A673 (cell line): ENCODE results near the gene NAA15. TPM values are rescaled to one million over a fixed set of nuclear protein-coding genes. Genes with fewer than 3 reads are reported as not detected.
A peak's percentile ranks its signal among the peaks of the same experiment; 100 is the strongest.
"Not testable (repeated sequence)": the region's sequence is repeated elsewhere in the genome, so short reads cannot be mapped to it uniquely, and the experiment has no call there.

ENCODE experiments used
- BruUV-seq: library from RNA; stranded (reverse); fragments of 400-500 nt; replicated peaks from 2 replicates; lab custom pipeline; 2021; lab: Mats Ljungman, UMichigan
- CTCF ChIA-PET: fragments of 300-600 bp; sonication (Branson Sonifier 250); formaldehyde crosslinking; loops from one replicate; lab custom pipeline; 2022; ENCODE audit warnings: antibody characterized with exemption; lab: Charles Lee
- POLR2A ChIA-PET: fragments of 300-600 bp; sonication (Branson Sonifier 250); formaldehyde crosslinking; loops from one replicate; lab custom pipeline; 2022; ENCODE audit warnings: antibody characterized with exemption; ENCODE audit not compliant: low non-redundant PET; lab: Charles Lee
- DNase-seq: peaks from one replicate; pipeline ENCODE4 v3.0.0-alpha.2; 2015; ENCODE audit warnings: low spot score
- H3K27ac ChIP-seq: fragments of 200-600 bp; sonication (generic); 2 replicates; pipeline ENCODE4 v1.5.1; 2016; ENCODE audit warnings: mixed run types, low read depth, mild to moderate bottlenecking, mixed read lengths, antibody characterized with exemption, low read length; ENCODE audit not compliant: poor library complexity, severe bottlenecking
- H3K27me3 ChIP-seq: fragments of 200-600 bp; sonication (generic); replicated peaks from 2 replicates; pipeline ENCODE4 v1.6.1; 2017; ENCODE audit warnings: mixed run types, low read depth, mild to moderate bottlenecking, mixed read lengths, antibody characterized with exemption, low read length; ENCODE audit not compliant: insufficient read depth, poor library complexity
- H3K36me3 ChIP-seq: fragments of 200-600 bp; sonication (generic); 2 replicates; pipeline ENCODE4 v1.6.1; 2016; ENCODE audit warnings: mixed run types, mild to moderate bottlenecking, mixed read lengths, antibody characterized with exemption, low read length; ENCODE audit not compliant: insufficient read depth, poor library complexity, severe bottlenecking
- H3K4me1 ChIP-seq: fragments of 200-600 bp; sonication (generic); 2 replicates; pipeline ENCODE4 v1.6.1; 2017; ENCODE audit warnings: mixed run types, mild to moderate bottlenecking, mixed read lengths, antibody characterized with exemption, low read length; ENCODE audit not compliant: insufficient read depth, poor library complexity, severe bottlenecking
- H3K4me3 ChIP-seq: fragments of 200-600 bp; sonication (generic); 2 replicates; pipeline ENCODE4 v1.5.1; 2016; ENCODE audit warnings: low read depth, mixed run types, mild to moderate bottlenecking, mixed read lengths, low read length; ENCODE audit not compliant: poor library complexity, severe bottlenecking
- H3K9me3 ChIP-seq: fragments of 200-600 bp; sonication (generic); 2 replicates; pipeline ENCODE4 v1.6.1; 2016; ENCODE audit warnings: mixed run types, low read depth, mild to moderate bottlenecking, mixed read lengths, antibody characterized with exemption, low read length; ENCODE audit not compliant: poor library complexity, severe bottlenecking
- CTCF ChIP-seq: fragments of 300-800, 200-600 bp; sonication (generic); conservative IDR thresholded peaks from 2 replicates; pipeline ENCODE4 v1.5.1; 2017; ENCODE audit warnings: low read depth, mild to moderate bottlenecking, antibody characterized with exemption, low read length, moderate library complexity, mixed read lengths
- EZH2 ChIP-seq: fragments of 200-600 bp; sonication (generic); IDR thresholded peaks from 2 replicates; pipeline ENCODE4 v1.6.1; 2017; ENCODE audit warnings: borderline replicate concordance, low read depth, mild to moderate bottlenecking, mixed read lengths, antibody characterized with exemption, low read length; ENCODE audit not compliant: poor library complexity, severe bottlenecking
- intact Hi-C: fragments of 100-400 bp; cut with micrococcal nuclease; formaldehyde crosslinking; loops from one replicate; pipeline ENCODE4 v1.10.0; 2022; ENCODE audit not compliant: unreplicated experiment
- total RNA-seq: library from RNA; stranded (reverse); gene quantifications from 2 replicates; pipeline ENCODE4 v1.2.3, GENCODE V29; 2021

Gene NAA15
- total RNA-seq, 1 experiment from 2014 or later, result 123 TPM

GRCh38 chr4:139304920-139305319 lies 3.6 kb downstream of the NAA15 start:
- Histone ChIP-seq H3K27me3 (no peaks in the 10 kb centered on the region), H3K9me3 (peaks cover 11% of the 10 kb centered on the region), H3K4me1 (no peaks in the 10 kb centered on the region), H3K4me3 (no peak overlapping the region), H3K36me3 (peaks cover 35% of the 10 kb centered on the region), H3K27ac (no peak overlapping the region)
- no TSS peak for BruUV-seq
- DNase-seq, result no peak
- intact Hi-C loops, result loop anchor here (5.0 kb wide), 1 partner anchor 223 kb away; no protein-coding TSS in a partner anchor
- ChIA-PET CTCF (no interaction called here), POLR2A (no interaction called here)
- no peak for TF ChIP-seq EZH2
- TF ChIP-seq CTCF, result no peak

GRCh38 chr4:139311909-139312308 lies 10.6 kb downstream of the NAA15 start:
- ChIA-PET CTCF (no interaction called here), POLR2A (interaction anchor here (0.7 kb wide), 1 partner anchor 12 kb away, joined by 4 read pairs; no protein-coding TSS in a partner anchor)
- TF ChIP-seq CTCF, result no peak
- TF ChIP-seq EZH2, result no peak
- peak overlapping the region; percentile 26 for H3K27ac ChIP-seq
- peaks cover 15% of the 10 kb centered on the region for H3K4me1 ChIP-seq
- BruUV-seq, result no TSS peak
- no peak overlapping the region for H3K4me3 ChIP-seq
- intact Hi-C loops, result no loop called here
- H3K27me3 ChIP-seq, result no peaks in the 10 kb centered on the region
- peaks cover 8% of the 10 kb centered on the region for H3K36me3 ChIP-seq
- H3K9me3 ChIP-seq, result peaks cover 7% of the 10 kb centered on the region
- DNase-seq, result no peak

GRCh38 chr4:139312552-139313332 lies 11.4 kb downstream of the NAA15 start:
- intact Hi-C loops, result no loop called here
- Histone ChIP-seq H3K9me3 (peaks cover 7% of the 10 kb centered on the region), H3K27ac (peak overlapping the region; percentile 26), H3K4me1 (peaks cover 15% of the 10 kb centered on the region), H3K27me3 (no peaks in the 10 kb centered on the region), H3K4me3 (no peak overlapping the region), H3K36me3 (peaks cover 6% of the 10 kb centered on the region)
- CTCF ChIA-PET, result no interaction called here
- no peak for DNase-seq
- POLR2A ChIA-PET, result no interaction called here
- TF ChIP-seq EZH2 (no peak), CTCF (no peak)
- BruUV-seq, result TSS peak; percentile 5

DNA sequence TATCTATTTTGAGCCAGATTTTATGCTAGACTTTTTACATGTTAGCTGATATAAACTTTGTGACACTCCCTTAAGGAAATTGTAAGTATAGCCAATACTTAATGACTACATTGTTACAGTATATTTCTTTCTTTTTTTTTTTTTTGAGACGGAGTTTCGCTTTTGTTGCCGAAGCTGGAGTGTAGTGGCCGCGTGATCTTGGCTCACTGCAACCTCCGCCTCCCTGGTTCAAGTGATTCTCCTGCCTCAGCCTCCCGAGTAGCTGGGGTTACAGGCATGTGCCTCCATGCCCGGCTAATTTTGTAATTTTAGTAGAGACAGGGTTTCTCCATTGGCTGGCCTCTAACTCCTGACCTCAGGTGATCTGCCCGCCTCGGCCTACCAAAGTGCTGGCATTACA lies 12.1 kb downstream of the NAA15 start:
- intact Hi-C loops, H3K36me3 ChIP-seq, H3K27me3 ChIP-seq, H3K9me3 ChIP-seq, H3K4me3 ChIP-seq, BruUV-seq, POLR2A ChIA-PET, H3K27ac ChIP-seq, CTCF ChIA-PET, DNase-seq: not testable (repeated sequence)
- peaks cover 15% of the 10 kb centered on the region for H3K4me1 ChIP-seq
